Measurements from ENCODE around the gene RNF214. TPM values are rescaled to one million over a fixed set of nuclear protein-coding genes. Genes with fewer than 3 reads are reported as not detected.

RNF214 gene
- total and polyA plus RNA-seq, 7 donors: 6.2 to 23.8 (median 11.1) TPM

- no peaks in the 10 kb centered on the region for H3K9me3 ChIP-seq
- H3K36me3 ChIP-seq: peaks cover 0 to 39% (median 11%) of the 10 kb centered on the region in 4 donors
- TF ChIP-seq EP300 (IDR thresholded peaks at IDR 0.05): peak in 1 of 4 donors; percentile 10
- no peak for TF ChIP-seq POLR2A (IDR thresholded peaks at IDR 0.05)
- no peak for TF ChIP-seq CTCF (IDR thresholded peaks at IDR 0.05)
- TF ChIP-seq POLR2AphosphoS5 (IDR thresholded peaks at IDR 0.05): peak; percentile 22 to 65 (median 53)
- 81 to 89% methylated on average over 11 of the region's 11 CpGs for WGBS, 2 donors
- no peaks in the 10 kb centered on the region for H3K27me3 ChIP-seq
- H3K27ac ChIP-seq: peak overlapping the region; percentile 89 to 95 (median 91)
- peak; percentile 75 for DNase-seq
- peak overlapping the region in 3 of 4 donors; percentile 3 to 27 (median 18) for H3K4me3 ChIP-seq
- intact Hi-C loops (cut with DNase I): no loop called here
- peaks cover 0 to 68% (median 68%) of the 10 kb centered on the region in 4 donors for H3K4me1 ChIP-seq
Observed at GRCh38 chr11:117217141-117218084, 15.1 kb upstream of the RNF214 start.

GRCh38 chr11:117218133-117218915 is 14.1 kb upstream of the RNF214 start:
- Histone ChIP-seq H3K27ac (peak overlapping the region; percentile 89 to 95 (median 91)), H3K4me1 (peaks cover 0 to 77% (median 77%) of the 10 kb centered on the region in 4 donors), H3K9me3 (no peaks in the 10 kb centered on the region), H3K4me3 (peak overlapping the region in 3 of 4 donors; percentile 3 to 27 (median 18)), H3K36me3 (peaks cover 0 to 31% (median 11%) of the 10 kb centered on the region in 4 donors), H3K27me3 (no peaks in the 10 kb centered on the region)
- peak; percentile 85 for DNase-seq
- TF ChIP-seq EP300 (IDR thresholded peaks at IDR 0.05): peak in 1 of 4 donors; percentile 30
- TF ChIP-seq POLR2AphosphoS5 (IDR thresholded peaks at IDR 0.05): peak; percentile 42 to 59 (median 52)
- TF ChIP-seq POLR2A (IDR thresholded peaks at IDR 0.05): no peak
- WGBS, 2 donors: 67 to 78% methylated on average over 15 of the region's 15 CpGs
- intact Hi-C loops (cut with DNase I): no loop called here

- 93% methylated on average over 9 of the region's 9 CpGs for WGBS, 2 donors
- H3K4me3 ChIP-seq: no peak overlapping the region
- peaks cover 0 to 29% (median 11%) of the 10 kb centered on the region in 4 donors for H3K36me3 ChIP-seq
- DNase-seq: peak; percentile 63
- H3K27ac ChIP-seq: peak overlapping the region; percentile 89 to 95 (median 91)
- no peaks in the 10 kb centered on the region for H3K9me3 ChIP-seq
- H3K27me3 ChIP-seq: no peaks in the 10 kb centered on the region
- intact Hi-C loops (cut with DNase I): no loop called here
- peaks cover 0 to 84% (median 83%) of the 10 kb centered on the region in 4 donors for H3K4me1 ChIP-seq
- TF ChIP-seq CTCF (IDR thresholded peaks at IDR 0.05) (no peak), POLR2AphosphoS5 (IDR thresholded peaks at IDR 0.05) (peak in 3 of 4 donors; percentile 10 to 43 (median 29))
Observed at GRCh38 chr11:117219001-117219400, 13.5 kb upstream of the RNF214 start.

GRCh38 chr11:117219455-117219854 is 13.0 kb upstream of the RNF214 start:
- H3K27ac ChIP-seq: peak overlapping the region; percentile 89 to 95 (median 91)
- no peak overlapping the region for H3K4me3 ChIP-seq
- intact Hi-C loops (cut with DNase I): no loop called here
- H3K9me3 ChIP-seq: no peaks in the 10 kb centered on the region
- H3K36me3 ChIP-seq: peaks cover 0 to 29% (median 9%) of the 10 kb centered on the region in 4 donors
- 74 to 87% methylated on average over 8 of the region's 8 CpGs for WGBS, 2 donors
- no peaks in the 10 kb centered on the region for H3K27me3 ChIP-seq
- DNase-seq: peak; percentile 64
- TF ChIP-seq POLR2AphosphoS5 (IDR thresholded peaks at IDR 0.05): no peak
- TF ChIP-seq CTCF (IDR thresholded peaks at IDR 0.05): no peak
- TF ChIP-seq EP300 (IDR thresholded peaks at IDR 0.05): no peak
- TF ChIP-seq POLR2A (IDR thresholded peaks at IDR 0.05): no peak
- H3K4me1 ChIP-seq: peaks cover 0 to 89% (median 87%) of the 10 kb centered on the region in 4 donors
